Measurements from ENCODE around the gene ZNF217. TPM values are rescaled to one million over a fixed set of nuclear protein-coding genes. Genes with fewer than 3 reads are reported as not detected.

ZNF217 gene
- total and polyA plus RNA-seq, 9 of the 15 experiments (the other 6 are each of a cell fraction or from before 2014, with no cell fraction given), result 3.0 to 41.8 (median 16.8) TPM

DNA sequence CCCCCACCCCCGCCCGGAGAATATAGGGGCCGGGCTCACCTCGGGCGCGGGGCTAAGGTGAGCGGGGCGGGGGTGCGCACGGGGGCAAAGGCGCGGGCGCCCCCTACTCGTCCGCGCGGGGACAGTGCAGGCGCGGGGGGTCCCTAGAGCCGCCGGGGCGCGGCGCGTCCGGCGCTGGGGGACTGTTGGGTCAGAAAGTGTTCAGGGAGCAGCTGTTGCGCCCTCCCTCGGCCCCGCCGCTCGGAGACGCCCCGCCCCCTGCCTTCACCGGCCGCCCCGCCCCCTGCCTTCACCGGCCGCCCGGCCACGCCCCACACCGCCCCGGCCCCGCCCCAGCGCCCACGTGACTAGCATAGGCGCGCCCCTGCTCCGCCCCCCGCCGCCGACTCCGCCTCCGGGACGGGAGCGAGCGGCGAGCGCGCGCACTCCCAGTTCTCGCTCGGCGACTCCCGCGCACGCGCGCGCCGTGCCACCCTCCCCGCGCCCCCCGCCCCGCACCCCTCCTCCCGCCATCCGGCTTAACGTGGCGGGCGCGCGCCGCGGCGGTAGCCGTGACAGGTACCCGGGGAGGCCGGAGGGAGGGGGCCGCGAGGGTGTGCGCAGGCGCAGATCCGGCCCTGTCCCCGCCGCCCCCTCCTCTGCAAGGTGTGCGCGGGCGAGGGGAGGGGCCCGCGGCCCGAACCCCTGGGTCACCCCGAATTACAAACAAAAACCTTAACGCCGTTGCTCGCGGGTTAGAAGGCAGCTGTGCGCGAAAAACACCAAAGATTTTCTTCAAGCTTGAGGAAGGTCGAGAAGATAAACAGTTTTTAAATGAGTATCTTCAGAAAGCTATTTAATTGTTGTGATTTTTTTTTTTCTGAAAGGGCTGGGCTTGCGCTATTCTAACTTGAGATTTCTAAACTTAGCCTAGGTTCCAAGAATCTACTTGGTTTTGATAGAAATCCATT, 704 bp upstream of the ZNF217 start (continued):
- TF ChIP-seq, protein P1, sequence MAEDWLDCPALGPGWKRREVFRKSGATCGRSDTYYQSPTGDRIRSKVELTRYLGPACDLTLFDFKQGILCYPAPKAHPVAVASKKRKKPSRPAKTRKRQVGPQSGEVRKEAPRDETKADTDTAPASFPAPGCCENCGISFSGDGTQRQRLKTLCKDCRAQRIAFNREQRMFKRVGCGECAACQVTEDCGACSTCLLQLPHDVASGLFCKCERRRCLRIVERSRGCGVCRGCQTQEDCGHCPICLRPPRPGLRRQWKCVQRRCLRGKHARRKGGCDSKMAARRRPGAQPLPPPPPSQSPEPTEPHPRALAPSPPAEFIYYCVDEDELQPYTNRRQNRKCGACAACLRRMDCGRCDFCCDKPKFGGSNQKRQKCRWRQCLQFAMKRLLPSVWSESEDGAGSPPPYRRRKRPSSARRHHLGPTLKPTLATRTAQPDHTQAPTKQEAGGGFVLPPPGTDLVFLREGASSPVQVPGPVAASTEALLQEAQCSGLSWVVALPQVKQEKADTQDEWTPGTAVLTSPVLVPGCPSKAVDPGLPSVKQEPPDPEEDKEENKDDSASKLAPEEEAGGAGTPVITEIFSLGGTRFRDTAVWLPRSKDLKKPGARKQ (CRISPR knock-in tag; IDR thresholded peaks at IDR 0.05), result no peak
- TF ChIP-seq ZBTB8A (IDR thresholded peaks at IDR 0.05; ENCODE audit: partially characterized antibody), result no peak
- no peak for TF ChIP-seq ZNF436 (CRISPR knock-in tag; IDR thresholded peaks at IDR 0.05)
- no peak for TF ChIP-seq RHOXF2B (CRISPR knock-in tag; conservative IDR thresholded peaks at IDR 0.05)
- TF ChIP-seq NBN (IDR thresholded peaks at IDR 0.05; ENCODE audit: low read depth), result no peak
- TF ChIP-seq MCM2 (IDR thresholded peaks at IDR 0.05; ENCODE audit: low read depth), result no peak
- TF ChIP-seq BACH1 (tag; IDR thresholded peaks at IDR 0.05), result no peak
- no peak for TF ChIP-seq RFX7 (CRISPR knock-in tag; IDR thresholded peaks at IDR 0.05)
- 0 out of 2 replicates have a peak, but pooled peaks have one; percentile 8 for TF ChIP-seq PHF8 (IDR thresholded peaks at IDR 0.05; ENCODE audit: borderline replicate concordance, low read length)
- TF ChIP-seq, protein P2, sequence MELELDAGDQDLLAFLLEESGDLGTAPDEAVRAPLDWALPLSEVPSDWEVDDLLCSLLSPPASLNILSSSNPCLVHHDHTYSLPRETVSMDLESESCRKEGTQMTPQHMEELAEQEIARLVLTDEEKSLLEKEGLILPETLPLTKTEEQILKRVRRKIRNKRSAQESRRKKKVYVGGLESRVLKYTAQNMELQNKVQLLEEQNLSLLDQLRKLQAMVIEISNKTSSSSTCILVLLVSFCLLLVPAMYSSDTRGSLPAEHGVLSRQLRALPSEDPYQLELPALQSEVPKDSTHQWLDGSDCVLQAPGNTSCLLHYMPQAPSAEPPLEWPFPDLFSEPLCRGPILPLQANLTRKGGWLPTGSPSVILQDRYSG (tag; conservative IDR thresholded peaks at IDR 0.05; ENCODE audit: low read depth), result no peak
- no peak for TF ChIP-seq FOXM1 (IDR thresholded peaks at IDR 0.05; ENCODE audit: low read depth)
- no peak for TF ChIP-seq FOXM1 (CRISPR knock-in tag; IDR thresholded peaks at IDR 0.05; ENCODE audit: low read depth)
- TF ChIP-seq, protein P3, sequence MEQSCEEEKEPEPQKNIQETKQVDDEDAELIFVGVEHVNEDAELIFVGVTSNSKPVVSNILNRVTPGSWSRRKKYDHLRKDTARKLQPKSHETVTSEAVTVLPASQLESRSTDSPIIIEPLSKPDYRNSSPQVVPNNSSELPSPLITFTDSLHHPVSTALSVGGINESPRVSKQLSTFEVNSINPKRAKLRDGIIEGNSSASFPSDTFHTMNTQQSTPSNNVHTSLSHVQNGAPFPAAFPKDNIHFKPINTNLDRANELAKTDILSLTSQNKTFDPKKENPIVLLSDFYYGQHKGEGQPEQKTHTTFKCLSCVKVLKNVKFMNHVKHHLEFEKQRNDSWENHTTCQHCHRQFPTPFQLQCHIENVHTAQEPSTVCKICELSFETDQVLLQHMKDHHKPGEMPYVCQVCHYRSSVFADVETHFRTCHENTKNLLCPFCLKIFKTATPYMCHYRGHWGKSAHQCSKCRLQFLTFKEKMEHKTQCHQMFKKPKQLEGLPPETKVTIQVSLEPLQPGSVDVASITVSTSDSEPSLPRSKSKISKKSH (CRISPR knock-in tag; IDR thresholded peaks at IDR 0.05), result no peak
- TF ChIP-seq, protein P4, sequence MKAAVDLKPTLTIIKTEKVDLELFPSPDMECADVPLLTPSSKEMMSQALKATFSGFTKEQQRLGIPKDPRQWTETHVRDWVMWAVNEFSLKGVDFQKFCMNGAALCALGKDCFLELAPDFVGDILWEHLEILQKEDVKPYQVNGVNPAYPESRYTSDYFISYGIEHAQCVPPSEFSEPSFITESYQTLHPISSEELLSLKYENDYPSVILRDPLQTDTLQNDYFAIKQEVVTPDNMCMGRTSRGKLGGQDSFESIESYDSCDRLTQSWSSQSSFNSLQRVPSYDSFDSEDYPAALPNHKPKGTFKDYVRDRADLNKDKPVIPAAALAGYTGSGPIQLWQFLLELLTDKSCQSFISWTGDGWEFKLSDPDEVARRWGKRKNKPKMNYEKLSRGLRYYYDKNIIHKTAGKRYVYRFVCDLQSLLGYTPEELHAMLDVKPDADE (conservative IDR thresholded peaks at IDR 0.05; ENCODE audit: control insufficient read depth, low read depth, low read length), result no peak
- TF ChIP-seq CBX1 (IDR thresholded peaks at IDR 0.05; ENCODE audit: low read depth), result no peak
- no peak for TF ChIP-seq RBM25 (IDR thresholded peaks at IDR 0.05; ENCODE audit: low read depth, low read length, severe bottlenecking)
- no peak for TF ChIP-seq ZNF121 (CRISPR knock-in tag; conservative IDR thresholded peaks at IDR 0.05)
